ENCODE results near the gene DDX25. TPM values are rescaled to one million over a fixed set of nuclear protein-coding genes. Genes with fewer than 3 reads are reported as not detected.

Gene DDX25
- total RNA-seq, 1 experiment from 2014 or later, result not detected

DNA sequence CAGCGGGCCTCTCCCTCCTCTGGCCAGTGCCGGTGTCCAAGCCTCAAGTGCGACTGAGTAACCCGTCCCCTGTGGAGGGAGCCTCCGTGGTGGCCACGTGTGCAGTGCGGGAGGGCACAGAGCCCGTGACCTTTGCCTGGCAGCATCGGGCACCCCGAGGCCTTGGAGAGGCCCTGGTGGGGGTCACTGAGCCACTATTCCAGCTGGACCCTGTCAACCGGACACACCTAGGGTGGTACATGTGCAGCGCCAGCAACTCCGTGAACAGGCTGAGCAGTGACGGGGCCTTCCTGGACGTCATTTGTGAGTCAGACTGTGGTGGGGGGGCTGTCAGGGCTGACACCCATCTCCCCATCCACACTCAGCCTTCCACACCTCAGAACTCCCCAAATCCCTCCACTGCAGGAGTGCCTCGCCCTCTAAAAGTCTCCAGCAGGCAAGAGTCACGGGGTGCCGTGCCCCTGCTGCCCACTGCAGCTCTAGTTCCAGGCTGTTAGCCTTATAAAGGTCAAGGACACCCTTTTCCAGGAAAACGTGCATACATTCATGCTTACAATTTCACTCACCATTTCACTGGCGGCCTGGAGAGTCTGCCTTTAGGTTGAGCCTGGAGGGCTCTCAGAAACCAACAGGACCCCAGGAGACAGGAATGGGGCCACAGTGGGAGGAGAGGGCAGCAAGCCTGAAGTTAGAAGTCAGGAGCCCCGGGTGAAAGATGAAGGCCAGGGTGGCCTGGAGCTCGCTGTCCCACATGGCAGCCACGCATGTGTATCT, 44.2 kb downstream of the DDX25 start:
- H3K36me3 ChIP-seq (ENCODE audit: insufficient read depth, low read length), result no peaks in the 10 kb centered on the region
- no peak overlapping the region for H3K4me3 ChIP-seq (ENCODE audit: low read length)

DNA sequence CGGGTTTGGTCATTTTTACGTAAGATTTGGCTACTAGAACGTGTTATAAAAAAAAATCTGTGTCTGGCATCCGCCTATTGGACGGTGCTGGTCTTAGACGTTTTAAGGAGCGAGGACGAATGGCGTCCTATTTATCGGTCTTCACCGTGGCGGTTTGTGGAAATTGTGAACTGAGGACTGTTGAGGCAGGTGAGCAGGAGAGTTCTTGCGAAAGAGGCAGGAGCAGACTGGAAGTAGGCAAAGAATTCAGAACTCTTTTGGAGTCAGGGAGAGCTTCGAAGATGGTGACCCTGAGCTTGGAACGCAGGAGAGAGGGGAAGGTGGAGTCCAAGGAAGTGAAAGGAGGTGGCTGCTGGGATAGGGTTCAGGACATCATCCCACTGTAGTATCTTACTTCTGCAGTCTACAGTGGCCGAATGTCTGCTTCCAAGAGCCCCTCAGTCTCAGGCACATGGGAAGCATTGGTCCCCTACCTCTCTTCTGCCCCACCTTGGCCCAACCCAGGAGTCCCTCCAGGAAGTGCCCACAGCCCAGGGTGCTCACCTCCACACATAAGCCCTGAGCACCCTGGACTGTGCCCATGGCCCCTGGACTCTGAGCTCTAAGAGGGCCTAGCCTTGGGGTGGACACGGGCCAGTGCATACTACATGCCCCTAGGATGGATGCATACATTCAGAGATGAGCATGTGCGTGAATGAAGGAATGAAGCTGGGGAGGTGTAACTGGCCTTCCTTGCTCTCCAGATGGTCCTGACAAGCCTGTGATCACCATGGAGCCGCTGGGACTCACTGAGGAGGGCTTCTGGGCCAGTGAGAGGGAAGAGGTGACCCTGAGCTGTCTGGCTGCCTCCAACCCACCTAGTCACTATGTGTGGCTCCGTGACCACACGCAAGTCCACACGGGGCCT, 45.2 kb downstream of the DDX25 start:
- Histone ChIP-seq H3K9ac (ENCODE audit: low read length) (no peak overlapping the region), H4K20me1 (ENCODE audit: insufficient read depth, low read depth, low read length) (no peaks in the 10 kb centered on the region), H3K4me2 (ENCODE audit: low read depth, low read length, poor library complexity, severe bottlenecking) (no peak overlapping the region), H3K9me2 (replicated peaks; ENCODE audit: insufficient read depth, low read length) (no peaks in the 10 kb centered on the region), H3K4me1 (ENCODE audit: low read length) (no peaks in the 10 kb centered on the region), H3K4me3 (ENCODE audit: low read length) (no peak overlapping the region), H3K27me3 (ENCODE audit: low read length) (no peaks in the 10 kb centered on the region), H3K79me2 (ENCODE audit: low read length) (no peaks in the 10 kb centered on the region), H3K27ac (ENCODE audit: low read length) (no peak overlapping the region), H3K36me3 (ENCODE audit: insufficient read depth, low read length) (no peaks in the 10 kb centered on the region), H3K9me3 (ENCODE audit: low read length) (no peaks in the 10 kb centered on the region), H2AFZ (ENCODE audit: low read length) (no peak overlapping the region)
- DNase-seq, result no peak

More for the DNA sequence above, 44.2 kb downstream of the DDX25 start:
- Histone ChIP-seq H4K20me1 (ENCODE audit: insufficient read depth, low read depth, low read length) (no peaks in the 10 kb centered on the region), H3K4me1 (ENCODE audit: low read length) (no peaks in the 10 kb centered on the region), H3K4me2 (ENCODE audit: low read depth, low read length, poor library complexity, severe bottlenecking) (no peak overlapping the region), H3K27ac (ENCODE audit: low read length) (no peak overlapping the region), H3K27me3 (ENCODE audit: low read length) (no peaks in the 10 kb centered on the region), H3K9me2 (replicated peaks; ENCODE audit: insufficient read depth, low read length) (no peaks in the 10 kb centered on the region), H2AFZ (ENCODE audit: low read length) (no peak overlapping the region), H3K9ac (ENCODE audit: low read length) (no peak overlapping the region), H3K79me2 (ENCODE audit: low read length) (no peaks in the 10 kb centered on the region), H3K9me3 (ENCODE audit: low read length) (no peaks in the 10 kb centered on the region)
- no peak for DNase-seq

DNA sequence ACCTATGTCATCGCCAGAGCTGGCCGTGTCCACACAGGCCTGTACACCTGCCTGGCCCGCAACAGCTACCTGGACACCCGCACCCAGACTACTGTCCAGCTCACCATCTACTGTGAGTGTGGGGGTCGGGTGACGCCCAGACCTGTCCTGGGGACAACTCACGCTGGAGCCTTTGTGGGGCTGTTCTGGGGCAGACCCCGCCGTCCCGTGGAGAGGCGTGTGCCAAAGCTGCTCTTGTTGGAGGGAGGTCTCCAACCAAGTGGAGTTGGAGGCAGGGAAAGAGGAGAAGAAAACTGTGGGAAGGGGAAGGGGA, 45.8 kb downstream of the DDX25 start:
- no peaks in the 10 kb centered on the region for H3K4me1 ChIP-seq (ENCODE audit: low read length)
- no peaks in the 10 kb centered on the region for H3K9me2 ChIP-seq (replicated peaks; ENCODE audit: insufficient read depth, low read length)
- H3K4me2 ChIP-seq (ENCODE audit: low read depth, low read length, poor library complexity, severe bottlenecking), result no peak overlapping the region
- no peak for DNase-seq
- no peaks in the 10 kb centered on the region for H3K9me3 ChIP-seq (ENCODE audit: low read length)
- H3K27me3 ChIP-seq (ENCODE audit: low read length), result no peaks in the 10 kb centered on the region
- no peak overlapping the region for H3K4me3 ChIP-seq (ENCODE audit: low read length)
- no peaks in the 10 kb centered on the region for H4K20me1 ChIP-seq (ENCODE audit: insufficient read depth, low read depth, low read length)
- no peaks in the 10 kb centered on the region for H3K79me2 ChIP-seq (ENCODE audit: low read length)
- H3K9ac ChIP-seq (ENCODE audit: low read length), result no peak overlapping the region
- H3K27ac ChIP-seq (ENCODE audit: low read length), result no peak overlapping the region
- H2AFZ ChIP-seq (ENCODE audit: low read length), result no peak overlapping the region
- H3K36me3 ChIP-seq (ENCODE audit: insufficient read depth, low read length), result no peaks in the 10 kb centered on the region

DNA sequence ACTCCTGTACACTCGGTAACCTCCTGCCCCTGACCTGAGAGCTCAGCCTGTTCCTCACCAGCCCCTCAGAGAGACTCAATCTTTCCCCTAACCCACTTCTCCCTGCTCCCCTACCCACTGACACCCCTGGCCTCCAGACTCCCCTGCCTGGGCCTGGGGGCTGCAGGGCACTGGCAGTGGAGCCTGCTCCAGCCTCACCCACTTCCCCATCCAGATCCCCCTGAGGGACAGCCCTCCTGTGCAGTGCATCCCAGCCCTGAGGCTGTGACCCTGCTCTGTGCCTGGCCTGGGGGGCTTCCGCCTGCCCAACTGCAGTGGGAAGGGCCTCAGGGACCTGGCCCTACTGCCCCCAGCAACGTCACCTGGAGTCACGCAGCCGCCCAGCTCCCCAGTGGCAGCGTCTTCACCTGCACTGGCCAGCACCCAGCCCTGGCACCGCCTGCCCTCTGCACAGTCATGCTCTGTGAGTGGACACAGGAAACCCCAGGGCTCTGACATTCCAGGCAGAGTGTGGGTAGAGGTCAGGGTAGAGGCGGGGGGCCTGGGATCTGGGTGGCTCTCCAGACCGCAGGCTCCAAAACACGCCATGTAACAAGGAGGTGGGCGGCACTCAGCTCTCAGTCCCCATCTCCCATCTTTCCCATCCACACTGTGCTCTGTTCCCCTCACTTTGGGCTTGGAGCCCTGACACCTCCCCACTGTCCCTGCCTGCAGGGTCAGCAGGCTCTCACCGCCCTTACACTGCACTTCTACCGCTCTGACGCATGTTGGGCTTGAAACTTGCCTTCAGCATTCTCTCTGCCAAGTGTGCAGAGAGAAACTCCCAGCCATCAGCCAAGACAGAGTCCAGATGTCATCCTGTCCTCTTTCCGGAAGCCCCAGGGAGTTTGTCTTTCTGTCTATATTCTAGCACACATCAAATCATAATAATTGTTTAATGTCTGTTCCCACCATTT, 46.7 kb downstream of the DDX25 start:
- Histone ChIP-seq H3K4me2 (ENCODE audit: low read depth, low read length, poor library complexity, severe bottlenecking) (no peak overlapping the region), H3K9me3 (ENCODE audit: low read length) (no peaks in the 10 kb centered on the region), H3K4me1 (ENCODE audit: low read length) (no peaks in the 10 kb centered on the region), H4K20me1 (ENCODE audit: insufficient read depth, low read depth, low read length) (no peaks in the 10 kb centered on the region), H3K4me3 (ENCODE audit: low read length) (no peak overlapping the region), H3K9me2 (replicated peaks; ENCODE audit: insufficient read depth, low read length) (no peaks in the 10 kb centered on the region), H3K9ac (ENCODE audit: low read length) (no peak overlapping the region), H3K27ac (ENCODE audit: low read length) (no peak overlapping the region), H3K36me3 (ENCODE audit: insufficient read depth, low read length) (no peaks in the 10 kb centered on the region), H3K27me3 (ENCODE audit: low read length) (no peaks in the 10 kb centered on the region), H3K79me2 (ENCODE audit: low read length) (no peaks in the 10 kb centered on the region), H2AFZ (ENCODE audit: low read length) (no peak overlapping the region)
- no peak for DNase-seq

DNA sequence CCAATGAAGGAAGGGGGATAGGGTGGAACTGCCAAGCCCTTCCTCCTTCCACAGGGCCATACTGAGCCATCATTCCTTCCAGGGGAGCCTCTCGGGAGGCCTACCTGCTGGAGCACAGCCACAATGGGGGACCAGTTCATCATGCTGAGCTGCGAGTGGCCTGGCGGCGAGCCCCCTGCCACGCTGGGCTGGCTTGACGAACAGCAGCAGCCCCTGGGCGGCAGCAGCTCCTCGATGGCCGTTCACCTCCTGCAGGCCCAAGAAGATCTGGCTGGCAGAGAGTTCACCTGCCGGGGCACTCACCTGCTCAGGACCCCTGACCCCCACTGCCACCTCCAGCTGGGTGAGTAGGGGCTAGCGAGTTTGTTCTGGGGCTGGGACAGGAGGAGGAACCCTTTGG, 47.4 kb downstream of the DDX25 start:
- Histone ChIP-seq H3K4me2 (ENCODE audit: low read depth, low read length, poor library complexity, severe bottlenecking) (no peak overlapping the region), H3K4me3 (ENCODE audit: low read length) (no peak overlapping the region), H3K27ac (ENCODE audit: low read length) (no peak overlapping the region), H3K4me1 (ENCODE audit: low read length) (no peaks in the 10 kb centered on the region), H3K27me3 (ENCODE audit: low read length) (no peaks in the 10 kb centered on the region), H2AFZ (ENCODE audit: low read length) (no peak overlapping the region), H4K20me1 (ENCODE audit: insufficient read depth, low read depth, low read length) (no peaks in the 10 kb centered on the region), H3K79me2 (ENCODE audit: low read length) (no peaks in the 10 kb centered on the region), H3K36me3 (ENCODE audit: insufficient read depth, low read length) (no peaks in the 10 kb centered on the region), H3K9me2 (replicated peaks; ENCODE audit: insufficient read depth, low read length) (no peaks in the 10 kb centered on the region), H3K9me3 (ENCODE audit: low read length) (no peaks in the 10 kb centered on the region), H3K9ac (ENCODE audit: low read length) (no peak overlapping the region)
- no peak for DNase-seq

DNA sequence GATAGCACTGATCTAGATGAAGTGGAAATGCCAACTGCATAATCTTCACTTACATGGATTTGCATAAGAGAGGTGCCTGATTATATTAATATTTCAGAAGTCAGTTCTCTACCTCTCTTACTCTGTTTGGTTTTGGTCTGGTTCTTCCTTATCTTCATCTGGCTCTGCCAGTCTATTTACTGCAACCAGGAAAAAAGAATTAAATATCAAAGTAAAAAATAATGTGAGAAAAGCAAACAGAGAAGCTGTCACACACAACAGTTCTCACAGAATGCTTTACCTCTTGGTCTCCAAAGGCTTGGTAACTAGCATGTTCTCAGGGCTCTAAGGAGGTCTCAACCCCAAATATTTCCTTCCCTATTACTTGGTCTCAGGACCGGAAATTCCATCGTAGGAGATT, 48.3 kb downstream of the DDX25 start:
- Histone ChIP-seq H3K4me3 (ENCODE audit: low read length) (no peak overlapping the region), H4K20me1 (ENCODE audit: insufficient read depth, low read depth, low read length) (no peaks in the 10 kb centered on the region), H2AFZ (ENCODE audit: low read length) (no peak overlapping the region), H3K36me3 (ENCODE audit: insufficient read depth, low read length) (no peaks in the 10 kb centered on the region), H3K79me2 (ENCODE audit: low read length) (no peaks in the 10 kb centered on the region), H3K4me1 (ENCODE audit: low read length) (no peaks in the 10 kb centered on the region), H3K27me3 (ENCODE audit: low read length) (no peaks in the 10 kb centered on the region), H3K9me2 (replicated peaks; ENCODE audit: insufficient read depth, low read length) (no peaks in the 10 kb centered on the region), H3K27ac (ENCODE audit: low read length) (no peak overlapping the region), H3K4me2 (ENCODE audit: low read depth, low read length, poor library complexity, severe bottlenecking) (no peak overlapping the region), H3K9me3 (ENCODE audit: low read length) (no peaks in the 10 kb centered on the region), H3K9ac (ENCODE audit: low read length) (no peak overlapping the region)
- DNase-seq, result no peak

DNA sequence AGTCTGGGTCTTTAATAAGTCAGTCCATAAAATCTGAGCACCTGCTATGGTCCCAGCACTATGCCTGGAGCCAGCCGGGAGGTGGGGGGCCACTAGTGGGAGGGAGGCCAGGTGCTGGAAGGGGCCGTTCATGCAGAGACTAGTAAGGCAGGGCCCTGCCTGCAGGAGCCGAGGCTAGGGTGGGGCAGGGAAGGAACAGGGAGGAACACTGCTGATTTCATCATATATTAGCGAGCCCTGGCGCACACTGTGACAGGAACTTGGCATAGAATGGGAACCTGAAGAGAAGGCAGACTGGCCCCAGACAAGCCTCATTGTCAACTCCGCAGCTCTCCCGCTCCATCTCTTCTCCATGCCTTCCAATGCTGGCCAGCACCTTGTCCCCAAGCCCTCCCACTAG, 48.7 kb downstream of the DDX25 start:
- H3K79me2 ChIP-seq (ENCODE audit: low read length), result no peaks in the 10 kb centered on the region
- no peak overlapping the region for H3K4me2 ChIP-seq (ENCODE audit: low read depth, low read length, poor library complexity, severe bottlenecking)
- no peak for DNase-seq
- no peaks in the 10 kb centered on the region for H3K36me3 ChIP-seq (ENCODE audit: insufficient read depth, low read length)
- no peak overlapping the region for H3K4me3 ChIP-seq (ENCODE audit: low read length)
- no peak overlapping the region for H3K27ac ChIP-seq (ENCODE audit: low read length)
- H3K27me3 ChIP-seq (ENCODE audit: low read length), result no peaks in the 10 kb centered on the region
- H3K9me2 ChIP-seq (replicated peaks; ENCODE audit: insufficient read depth, low read length), result no peaks in the 10 kb centered on the region
- no peak overlapping the region for H2AFZ ChIP-seq (ENCODE audit: low read length)
- H3K9ac ChIP-seq (ENCODE audit: low read length), result no peak overlapping the region
- no peaks in the 10 kb centered on the region for H4K20me1 ChIP-seq (ENCODE audit: insufficient read depth, low read depth, low read length)
- no peaks in the 10 kb centered on the region for H3K4me1 ChIP-seq (ENCODE audit: low read length)
- H3K9me3 ChIP-seq (ENCODE audit: low read length), result no peaks in the 10 kb centered on the region

All from Karpas-422 (cell line).